Ecto neural progenitor cell (in vitro differentiated cells): ENCODE data around the gene KSR1.

Experiments used
- DNase-seq: peaks from one replicate; pipeline ENCODE4 v3.0.0-alpha.2; 2018; ENCODE audit warnings: low spot score

Gene KSR1

GRCh38 chr17:27473748-27474609 lies 17.7 kb downstream of the KSR1 start:
- DNase-seq, result no peak

GRCh38 chr17:27475070-27475673 lies 18.9 kb downstream of the KSR1 start:
- no peak for DNase-seq

- no peak for DNase-seq
These were observed 20.0 kb downstream of the KSR1 start for GRCh38 chr17:27475981-27476895.

GRCh38 chr17:27477050-27477888 lies 21.0 kb downstream of the KSR1 start:
- no peak for DNase-seq

- no peak for DNase-seq
These were observed 21.9 kb downstream of the KSR1 start for GRCh38 chr17:27477971-27478684.

GRCh38 chr17:27478901-27479538 lies 22.8 kb downstream of the KSR1 start:
- DNase-seq, result no peak

GRCh38 chr17:27479838-27480237 lies 23.6 kb downstream of the KSR1 start:
- no peak for DNase-seq

GRCh38 chr17:27480699-27481098 lies 24.5 kb downstream of the KSR1 start:
- no peak for DNase-seq

- no peak for DNase-seq
These were observed 25.1 kb downstream of the KSR1 start for GRCh38 chr17:27481327-27481726.

GRCh38 chr17:27485125-27485524 lies 28.9 kb downstream of the KSR1 start:
- DNase-seq, result no peak

- no peak for DNase-seq
These were observed 29.7 kb downstream of the KSR1 start for GRCh38 chr17:27485716-27486495.

- no peak for DNase-seq
These were observed 30.5 kb downstream of the KSR1 start for GRCh38 chr17:27486741-27487140.

- no peak for DNase-seq
These were observed 32.0 kb downstream of the KSR1 start for GRCh38 chr17:27488231-27488630.

- no peak for DNase-seq
These were observed 32.9 kb downstream of the KSR1 start for GRCh38 chr17:27489045-27489715.

GRCh38 chr17:27490391-27490790 lies 34.1 kb downstream of the KSR1 start:
- DNase-seq, result no peak

- DNase-seq, result peak; percentile 73
These were observed 35.5 kb downstream of the KSR1 start for GRCh38 chr17:27491713-27492190.

- no peak for DNase-seq
These were observed 36.2 kb downstream of the KSR1 start for GRCh38 chr17:27492470-27492869.

GRCh38 chr17:27493088-27493487 lies 36.8 kb downstream of the KSR1 start:
- no peak for DNase-seq
